GM10266 (cell line): ENCODE results near the gene DTYMK.

ENCODE experiments used
- DNase-seq: peaks from one replicate; pipeline ENCODE4 v3.0.0; 2012; ENCODE audit errors: extremely low spot score
- TF ChIP-seq, protein P1 (sequence below): IDR thresholded peaks from 2 replicates; pipeline ENCODE4 v1.5.1; 2012; ENCODE audit warnings: mild to moderate bottlenecking, low read depth; ENCODE audit not compliant: control insufficient read depth, insufficient read depth; ENCODE audit errors: missing control alignments

The DTYMK gene

GRCh38 chr2:241706537-241706936 lies 19.9 kb upstream of the DTYMK start:
- TF ChIP-seq, protein P1, sequence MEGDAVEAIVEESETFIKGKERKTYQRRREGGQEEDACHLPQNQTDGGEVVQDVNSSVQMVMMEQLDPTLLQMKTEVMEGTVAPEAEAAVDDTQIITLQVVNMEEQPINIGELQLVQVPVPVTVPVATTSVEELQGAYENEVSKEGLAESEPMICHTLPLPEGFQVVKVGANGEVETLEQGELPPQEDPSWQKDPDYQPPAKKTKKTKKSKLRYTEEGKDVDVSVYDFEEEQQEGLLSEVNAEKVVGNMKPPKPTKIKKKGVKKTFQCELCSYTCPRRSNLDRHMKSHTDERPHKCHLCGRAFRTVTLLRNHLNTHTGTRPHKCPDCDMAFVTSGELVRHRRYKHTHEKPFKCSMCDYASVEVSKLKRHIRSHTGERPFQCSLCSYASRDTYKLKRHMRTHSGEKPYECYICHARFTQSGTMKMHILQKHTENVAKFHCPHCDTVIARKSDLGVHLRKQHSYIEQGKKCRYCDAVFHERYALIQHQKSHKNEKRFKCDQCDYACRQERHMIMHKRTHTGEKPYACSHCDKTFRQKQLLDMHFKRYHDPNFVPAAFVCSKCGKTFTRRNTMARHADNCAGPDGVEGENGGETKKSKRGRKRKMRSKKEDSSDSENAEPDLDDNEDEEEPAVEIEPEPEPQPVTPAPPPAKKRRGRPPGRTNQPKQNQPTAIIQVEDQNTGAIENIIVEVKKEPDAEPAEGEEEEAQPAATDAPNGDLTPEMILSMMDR: no peak

DNA sequence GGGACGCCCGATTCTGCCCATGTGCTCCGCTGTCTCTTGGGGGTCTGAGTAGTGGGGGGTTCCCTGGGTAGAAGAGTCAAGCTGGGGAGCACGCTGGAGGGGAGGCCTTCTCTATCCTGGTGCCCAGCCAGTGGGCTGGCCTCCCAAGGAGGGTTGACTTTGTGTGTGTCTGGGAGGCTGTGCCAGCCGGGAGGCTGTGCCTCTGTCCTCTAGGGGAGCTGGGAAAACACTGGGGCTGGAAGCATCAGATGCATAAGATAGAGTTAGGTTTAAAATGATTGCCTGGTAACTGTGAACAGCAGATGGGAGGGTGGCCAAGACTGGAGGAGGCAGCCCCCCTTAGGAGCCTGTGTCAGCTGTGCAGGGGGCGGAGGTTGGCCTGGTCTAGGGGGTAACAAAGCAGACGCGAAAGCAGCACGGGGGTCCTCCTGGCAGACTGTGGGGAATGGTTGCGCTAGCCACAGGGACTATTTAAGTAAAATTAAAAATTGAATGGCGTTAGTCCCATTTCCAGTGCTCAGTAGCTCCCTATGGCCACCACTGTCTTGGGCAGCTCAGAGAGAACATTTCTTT lies 16.5 kb upstream of the DTYMK start:
- DNase-seq: no peak
- TF ChIP-seq, protein P1: no peak

More at GRCh38 chr2:241706537-241706936, 19.9 kb upstream of the DTYMK start:
- DNase-seq: no peak

GRCh38 chr2:241702155-241703031 lies 15.8 kb upstream of the DTYMK start:
- peak; percentile 96 for DNase-seq
- TF ChIP-seq, protein P1: peak; percentile 58

DNA sequence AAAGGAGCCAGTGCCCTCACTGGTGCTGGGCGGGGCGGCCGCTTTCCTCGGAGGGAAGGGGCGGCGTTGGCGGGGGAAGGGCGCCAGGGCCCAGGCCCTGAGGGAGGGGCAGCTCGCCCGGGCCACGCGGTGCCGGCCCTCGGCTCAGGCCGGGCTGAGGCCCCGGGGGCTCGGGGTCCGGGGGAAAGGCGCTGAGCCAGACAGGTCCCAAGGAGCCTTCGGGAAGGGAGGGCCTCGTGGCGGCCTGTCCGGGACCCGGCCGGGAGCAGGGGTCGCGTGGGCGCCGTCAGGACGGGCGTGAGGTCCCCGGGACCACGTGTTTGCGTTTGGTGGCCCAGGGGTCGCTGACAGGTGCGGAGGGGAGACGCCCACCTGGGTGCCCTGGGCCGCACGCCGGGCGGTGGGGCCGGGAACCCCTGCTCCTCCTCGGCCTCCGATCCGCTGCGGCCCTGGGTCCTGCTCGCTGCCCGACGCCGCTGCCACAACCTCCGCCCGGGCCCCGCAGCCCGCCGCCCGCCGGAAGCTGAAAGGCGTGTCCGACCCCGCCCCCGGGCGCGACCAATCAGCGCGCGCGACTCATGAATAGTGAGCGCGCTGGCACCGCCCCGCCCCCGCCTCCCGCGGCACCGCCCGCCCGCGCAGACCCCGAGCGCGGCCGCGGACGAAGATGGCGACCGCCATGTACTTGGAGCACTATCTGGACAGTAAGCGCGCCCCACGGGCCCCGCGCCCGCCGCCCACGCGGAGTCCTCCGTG lies 15.0 kb upstream of the DTYMK start, which contains the start of gene ING5:
ING5 (plus strand) TSS at position 641 of the 756 bp plus-strand sequence; CDS start at position 668, 27 bp downstream.
- TF ChIP-seq, protein P1: no peak
- DNase-seq: peak; percentile 96

DNA sequence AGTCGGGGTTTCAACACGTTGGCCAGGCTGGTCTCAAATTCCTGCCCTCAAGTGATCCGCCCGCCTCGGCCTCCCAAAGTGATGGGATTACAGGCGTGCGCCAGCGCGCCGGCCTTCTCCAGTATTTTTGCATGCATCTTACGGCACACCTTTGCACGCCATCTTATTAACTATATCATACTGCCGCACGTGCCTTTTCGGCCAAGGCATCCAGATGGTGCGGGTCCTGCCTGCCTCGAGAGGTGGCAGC lies 14.5 kb upstream of the DTYMK start:
- DNase-seq: no peak

DNA sequence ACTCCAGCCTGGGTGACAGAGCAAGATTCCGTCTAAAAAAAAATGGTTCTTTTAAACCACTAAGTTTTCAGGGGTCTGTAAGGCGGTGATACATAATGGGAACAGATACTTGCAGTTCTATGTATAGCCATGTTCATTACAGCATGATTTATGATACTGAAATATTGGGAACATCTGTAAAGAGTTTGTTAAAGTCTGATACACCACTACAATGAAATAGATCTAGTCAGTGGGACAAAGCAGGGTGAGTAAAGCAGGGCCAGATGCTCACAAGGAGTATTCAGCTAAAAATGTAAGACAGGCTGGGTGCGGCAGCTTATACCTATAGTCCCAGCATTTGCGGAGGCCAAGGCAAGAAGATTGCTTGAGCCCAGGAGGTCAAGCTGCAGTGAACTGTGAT lies 9.0 kb upstream of the DTYMK start:
- DNase-seq: no peak
- TF ChIP-seq, protein P1: no peak

More for the DNA sequence above, 14.5 kb upstream of the DTYMK start:
- TF ChIP-seq, protein P1: peak; percentile 53
